Epithelial cell of esophagus (primary cell): ENCODE measurements around the gene CCDC91.
A peak's percentile ranks its signal among the peaks of the same experiment; 100 is the strongest.

Source experiments
- DNase-seq: peaks from one replicate; pipeline ENCODE4 v3.0.0; 2010; ENCODE audit warnings: low read depth
- H3K4me3 ChIP-seq: 2 replicates; pipeline ENCODE4 v1.5.1; 2011; ENCODE audit warnings: mild to moderate bottlenecking, low read length, control low read depth
- TF ChIP-seq, protein P1 (sequence below): IDR thresholded peaks from 2 replicates; pipeline ENCODE4 v1.5.1; 2011; ENCODE audit warnings: low read depth, mild to moderate bottlenecking, low read length, control low read depth, inconsistent platforms; ENCODE audit not compliant: insufficient read depth; ENCODE audit errors: missing control alignments

Gene CCDC91

DNA sequence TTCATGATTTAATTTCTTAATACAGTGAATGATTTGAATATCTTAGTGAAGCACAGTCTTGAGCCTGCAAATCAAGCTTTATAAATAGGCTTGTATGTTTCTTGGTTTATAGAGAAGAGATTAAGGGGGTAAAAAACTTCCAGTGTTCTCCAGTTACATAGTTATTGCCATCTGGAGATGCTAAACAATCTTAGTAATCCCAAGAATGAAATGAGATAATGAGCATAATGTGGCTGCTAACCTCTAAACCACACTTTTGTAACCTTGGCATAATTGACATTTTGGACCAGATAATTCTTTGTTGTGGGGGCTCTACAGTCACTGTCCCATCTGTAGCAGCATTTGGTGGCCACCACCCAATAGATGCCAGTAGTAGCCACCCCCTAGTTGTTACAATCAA is 316.8 kb downstream of the CCDC91 start:
- no peak overlapping the region for H3K4me3 ChIP-seq
- TF ChIP-seq, protein P1, sequence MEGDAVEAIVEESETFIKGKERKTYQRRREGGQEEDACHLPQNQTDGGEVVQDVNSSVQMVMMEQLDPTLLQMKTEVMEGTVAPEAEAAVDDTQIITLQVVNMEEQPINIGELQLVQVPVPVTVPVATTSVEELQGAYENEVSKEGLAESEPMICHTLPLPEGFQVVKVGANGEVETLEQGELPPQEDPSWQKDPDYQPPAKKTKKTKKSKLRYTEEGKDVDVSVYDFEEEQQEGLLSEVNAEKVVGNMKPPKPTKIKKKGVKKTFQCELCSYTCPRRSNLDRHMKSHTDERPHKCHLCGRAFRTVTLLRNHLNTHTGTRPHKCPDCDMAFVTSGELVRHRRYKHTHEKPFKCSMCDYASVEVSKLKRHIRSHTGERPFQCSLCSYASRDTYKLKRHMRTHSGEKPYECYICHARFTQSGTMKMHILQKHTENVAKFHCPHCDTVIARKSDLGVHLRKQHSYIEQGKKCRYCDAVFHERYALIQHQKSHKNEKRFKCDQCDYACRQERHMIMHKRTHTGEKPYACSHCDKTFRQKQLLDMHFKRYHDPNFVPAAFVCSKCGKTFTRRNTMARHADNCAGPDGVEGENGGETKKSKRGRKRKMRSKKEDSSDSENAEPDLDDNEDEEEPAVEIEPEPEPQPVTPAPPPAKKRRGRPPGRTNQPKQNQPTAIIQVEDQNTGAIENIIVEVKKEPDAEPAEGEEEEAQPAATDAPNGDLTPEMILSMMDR = no peak
- DNase-seq = no peak

DNA sequence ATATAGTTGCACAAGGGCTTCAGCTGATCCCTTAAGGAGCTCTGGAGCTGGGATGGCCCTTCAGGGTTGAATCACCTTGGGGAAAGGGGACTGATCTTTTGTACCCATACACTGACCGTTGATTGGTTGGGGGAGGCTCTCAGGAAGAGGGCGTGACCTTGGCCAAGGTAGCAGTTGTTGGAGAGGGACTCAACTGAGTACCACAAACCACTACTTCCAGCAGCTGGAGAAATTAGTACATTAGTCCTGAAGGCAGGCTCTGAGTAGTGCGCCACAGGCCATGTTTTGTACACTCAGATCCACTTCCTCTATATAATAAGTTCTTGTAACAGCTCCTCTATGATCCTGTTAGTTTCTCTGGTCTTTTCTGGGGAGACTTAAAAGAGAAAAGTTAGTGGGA is 317.6 kb downstream of the CCDC91 start:
- H3K4me3 ChIP-seq = no peak overlapping the region
- no peak for DNase-seq
- TF ChIP-seq, protein P1 = no peak

DNA sequence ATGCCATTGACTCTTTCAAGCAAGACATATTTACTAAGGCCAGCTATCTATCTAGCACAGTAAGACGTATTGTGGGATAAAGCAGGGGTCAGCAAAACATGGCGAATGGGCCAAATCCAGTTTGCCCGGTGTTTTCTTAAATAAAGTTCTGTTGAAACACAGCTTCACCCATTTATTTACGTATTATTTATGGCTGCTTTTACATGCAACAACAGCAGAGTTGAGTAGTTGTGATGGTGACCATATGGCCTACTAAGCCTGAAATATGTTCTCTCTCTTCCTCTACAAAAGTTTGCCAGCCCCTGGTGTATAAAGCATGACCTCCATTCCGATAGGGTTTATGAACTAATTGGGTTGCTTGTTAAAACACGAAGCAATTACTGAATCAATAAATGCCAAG is 322.1 kb downstream of the CCDC91 start:
- no peak overlapping the region for H3K4me3 ChIP-seq
- TF ChIP-seq, protein P1 = no peak
- no peak for DNase-seq

DNA sequence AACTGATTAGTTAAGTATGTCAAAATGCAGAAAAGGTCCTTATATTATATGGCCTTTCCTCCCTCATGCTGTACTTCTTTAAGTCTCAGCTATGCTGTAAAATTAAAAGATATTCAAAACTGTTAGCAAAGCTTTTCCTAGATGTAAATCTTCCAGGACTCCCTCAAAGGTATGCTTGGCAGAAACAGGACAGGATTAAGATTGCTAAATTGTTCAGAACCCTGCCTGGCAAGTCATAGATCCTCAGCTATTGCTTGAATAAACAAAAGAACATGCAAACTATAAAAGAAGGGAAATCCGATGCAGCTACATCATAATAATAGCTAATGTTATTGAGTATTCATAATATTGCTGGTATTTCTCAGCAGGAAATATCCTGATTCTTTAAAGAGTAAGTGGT is 322.6 kb downstream of the CCDC91 start:
- no peak overlapping the region for H3K4me3 ChIP-seq
- TF ChIP-seq, protein P1 = no peak
- DNase-seq = no peak

DNA sequence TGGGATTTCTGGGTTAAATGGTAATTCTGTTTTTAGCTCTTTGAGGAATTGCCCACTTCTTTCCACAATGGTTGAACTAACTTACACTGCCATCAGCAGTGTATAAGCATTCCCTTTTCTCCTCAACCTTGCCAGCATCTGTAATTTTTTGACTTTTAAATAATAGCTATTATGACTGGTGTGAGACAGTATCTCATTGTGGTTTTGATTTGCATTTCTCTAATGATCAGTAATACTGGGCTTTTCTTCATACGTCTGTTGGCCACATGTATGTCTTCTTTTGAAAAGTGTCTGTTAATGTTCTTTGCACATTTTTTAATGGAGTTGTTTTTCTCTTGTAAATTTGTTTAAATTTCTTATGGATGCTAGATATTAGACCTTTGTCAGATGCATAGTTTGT is 323.7 kb downstream of the CCDC91 start:
- DNase-seq = no peak
- H3K4me3 ChIP-seq = no peak overlapping the region
- TF ChIP-seq, protein P1 = no peak

DNA sequence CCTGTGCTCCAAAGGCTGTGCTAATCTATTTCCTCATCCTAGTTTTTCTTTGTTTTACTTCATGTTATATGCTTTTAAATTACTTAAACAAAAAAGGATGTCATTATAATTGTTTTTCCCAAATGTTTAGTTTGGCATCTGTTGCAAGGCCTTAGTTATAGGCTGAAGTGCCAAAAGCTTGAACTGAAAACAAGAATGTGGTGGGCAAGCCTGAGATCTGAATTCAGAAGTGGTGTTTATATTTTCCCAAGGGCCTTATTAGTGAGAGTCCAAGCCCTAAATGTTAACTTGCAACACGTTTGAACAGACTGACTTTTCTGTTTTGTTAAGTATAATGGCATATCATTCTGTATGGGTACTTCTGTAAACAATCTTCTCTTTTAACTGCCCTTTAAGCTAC is 326.8 kb downstream of the CCDC91 start:
- TF ChIP-seq, protein P1 = no peak
- DNase-seq = no peak
- H3K4me3 ChIP-seq = no peak overlapping the region

DNA sequence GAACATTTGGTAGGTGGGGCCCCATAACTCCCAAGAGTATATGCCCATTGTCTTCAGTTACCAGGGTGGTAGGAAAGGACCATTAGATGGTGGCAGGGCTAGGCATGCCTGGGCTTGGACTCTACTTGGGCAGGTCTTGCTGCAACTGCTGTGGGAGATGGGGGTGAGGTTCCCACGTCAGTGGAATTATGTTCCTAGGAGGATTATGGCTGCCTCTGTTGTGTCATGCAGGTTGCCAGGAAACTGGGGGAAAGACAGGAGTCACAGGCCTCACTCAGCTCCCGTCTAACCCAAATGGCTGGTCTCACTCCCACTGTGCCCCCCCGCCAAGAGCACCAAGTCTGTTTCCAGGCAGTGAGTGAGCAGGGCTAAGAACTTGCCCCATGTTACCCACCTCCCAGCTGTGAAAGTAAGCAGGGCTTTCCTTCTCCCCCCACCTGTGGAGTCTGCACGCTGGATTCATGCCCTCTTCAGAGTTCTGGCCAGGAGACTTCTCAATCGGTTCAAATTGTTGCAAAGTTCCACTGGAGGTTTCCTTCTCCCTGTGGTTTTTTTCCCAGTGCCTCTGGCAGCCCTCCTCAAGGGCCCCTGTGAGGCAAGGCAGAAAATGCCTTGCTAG is 337.5 kb downstream of the CCDC91 start:
- TF ChIP-seq, protein P1 = no peak
- DNase-seq = peak; percentile 77

More for the DNA sequence above, 337.5 kb downstream of the CCDC91 start:
- H3K4me3 ChIP-seq = no peak overlapping the region
